AG10803 (cell line): ENCODE measurements around the gene DGKG.

Experiments
- DNase-seq: peaks from one replicate; pipeline ENCODE4 v3.0.0; 2010; ENCODE audit warnings: low read depth
- H3K4me3 ChIP-seq: 2 replicates; pipeline ENCODE4 v1.5.1; 2011; ENCODE audit warnings: mild to moderate bottlenecking, low read length, control low read depth
- TF ChIP-seq, protein P1 (sequence below): conservative IDR thresholded peaks from 2 replicates; pipeline ENCODE4 v1.5.1; 2011; ENCODE audit warnings: mild to moderate bottlenecking, low read length, control low read depth, inconsistent platforms

Gene DGKG

DNA sequence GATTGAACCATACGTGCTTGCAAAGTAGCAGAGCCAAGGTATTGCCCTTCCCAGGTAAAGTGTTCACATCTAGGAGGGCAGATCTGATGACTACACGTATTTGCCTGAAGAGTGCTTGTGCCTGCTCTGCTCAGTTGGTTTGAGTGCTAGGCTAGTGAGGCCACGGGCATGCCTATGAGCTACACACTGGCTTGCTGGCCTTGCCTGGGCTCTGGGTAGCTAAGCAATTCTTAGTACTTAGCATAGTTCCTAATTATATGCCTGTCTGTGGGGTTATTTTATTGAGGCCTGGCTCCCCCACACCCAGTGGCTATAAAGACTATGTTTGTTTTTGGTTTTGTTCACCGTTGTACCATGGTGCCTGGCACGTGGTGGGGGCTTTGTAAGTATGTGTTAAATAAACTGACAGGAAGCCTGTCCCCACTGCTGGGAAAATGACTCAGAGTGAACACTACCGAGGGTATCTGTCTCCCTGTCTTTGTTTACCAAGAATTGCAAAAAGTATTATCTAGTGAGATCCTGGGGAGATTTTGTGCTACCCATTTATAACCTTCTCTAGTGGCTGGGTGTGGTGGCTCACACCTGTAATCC is 181.0 kb downstream of the DGKG start:
- TF ChIP-seq, protein P1, sequence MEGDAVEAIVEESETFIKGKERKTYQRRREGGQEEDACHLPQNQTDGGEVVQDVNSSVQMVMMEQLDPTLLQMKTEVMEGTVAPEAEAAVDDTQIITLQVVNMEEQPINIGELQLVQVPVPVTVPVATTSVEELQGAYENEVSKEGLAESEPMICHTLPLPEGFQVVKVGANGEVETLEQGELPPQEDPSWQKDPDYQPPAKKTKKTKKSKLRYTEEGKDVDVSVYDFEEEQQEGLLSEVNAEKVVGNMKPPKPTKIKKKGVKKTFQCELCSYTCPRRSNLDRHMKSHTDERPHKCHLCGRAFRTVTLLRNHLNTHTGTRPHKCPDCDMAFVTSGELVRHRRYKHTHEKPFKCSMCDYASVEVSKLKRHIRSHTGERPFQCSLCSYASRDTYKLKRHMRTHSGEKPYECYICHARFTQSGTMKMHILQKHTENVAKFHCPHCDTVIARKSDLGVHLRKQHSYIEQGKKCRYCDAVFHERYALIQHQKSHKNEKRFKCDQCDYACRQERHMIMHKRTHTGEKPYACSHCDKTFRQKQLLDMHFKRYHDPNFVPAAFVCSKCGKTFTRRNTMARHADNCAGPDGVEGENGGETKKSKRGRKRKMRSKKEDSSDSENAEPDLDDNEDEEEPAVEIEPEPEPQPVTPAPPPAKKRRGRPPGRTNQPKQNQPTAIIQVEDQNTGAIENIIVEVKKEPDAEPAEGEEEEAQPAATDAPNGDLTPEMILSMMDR, result no peak
- no peak for DNase-seq
- H3K4me3 ChIP-seq, result no peak overlapping the region

DNA sequence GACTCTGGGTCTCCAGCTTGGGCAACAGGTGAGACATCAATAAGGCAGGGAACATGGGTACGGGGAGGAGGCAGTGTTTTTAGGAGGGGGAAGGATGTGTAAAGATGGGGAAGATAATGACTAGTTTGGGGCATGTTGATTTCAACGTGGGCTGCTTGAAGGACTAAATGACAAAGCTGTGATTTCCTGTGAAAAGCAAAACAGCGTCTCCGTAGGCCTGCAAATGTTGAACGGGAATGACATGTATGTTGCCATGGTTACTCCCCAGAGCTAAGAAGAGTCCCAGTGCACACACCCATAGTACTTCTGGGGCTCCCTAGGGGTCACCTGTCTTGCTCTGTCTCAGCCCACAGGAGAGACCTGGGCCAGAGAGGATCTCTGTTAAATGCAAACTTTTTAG is 181.9 kb downstream of the DGKG start:
- TF ChIP-seq, protein P1, result no peak
- no peak overlapping the region for H3K4me3 ChIP-seq
- DNase-seq, result no peak

DNA sequence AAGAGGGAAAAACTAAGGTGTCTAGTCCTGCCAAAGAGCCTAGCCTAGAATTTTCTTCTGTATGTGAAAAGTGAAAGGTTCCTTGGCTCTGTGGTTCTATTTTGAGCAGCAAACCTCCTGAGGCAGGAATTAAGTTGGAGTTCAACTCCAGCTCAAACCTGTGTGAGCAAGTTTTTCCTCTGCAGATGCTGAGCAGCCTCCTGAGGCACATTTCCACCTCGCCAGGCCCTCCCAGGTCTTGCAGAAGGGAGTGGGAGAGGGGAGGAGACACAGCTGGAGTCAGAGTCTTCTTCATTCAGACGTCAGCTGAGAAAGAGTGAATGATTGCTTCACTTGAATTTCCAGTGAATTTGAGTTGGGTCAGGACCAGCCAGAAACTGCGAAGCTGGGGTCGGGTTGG is 183.6 kb downstream of the DGKG start:
- H3K4me3 ChIP-seq, result no peak overlapping the region
- no peak for DNase-seq
- TF ChIP-seq, protein P1, result no peak

DNA sequence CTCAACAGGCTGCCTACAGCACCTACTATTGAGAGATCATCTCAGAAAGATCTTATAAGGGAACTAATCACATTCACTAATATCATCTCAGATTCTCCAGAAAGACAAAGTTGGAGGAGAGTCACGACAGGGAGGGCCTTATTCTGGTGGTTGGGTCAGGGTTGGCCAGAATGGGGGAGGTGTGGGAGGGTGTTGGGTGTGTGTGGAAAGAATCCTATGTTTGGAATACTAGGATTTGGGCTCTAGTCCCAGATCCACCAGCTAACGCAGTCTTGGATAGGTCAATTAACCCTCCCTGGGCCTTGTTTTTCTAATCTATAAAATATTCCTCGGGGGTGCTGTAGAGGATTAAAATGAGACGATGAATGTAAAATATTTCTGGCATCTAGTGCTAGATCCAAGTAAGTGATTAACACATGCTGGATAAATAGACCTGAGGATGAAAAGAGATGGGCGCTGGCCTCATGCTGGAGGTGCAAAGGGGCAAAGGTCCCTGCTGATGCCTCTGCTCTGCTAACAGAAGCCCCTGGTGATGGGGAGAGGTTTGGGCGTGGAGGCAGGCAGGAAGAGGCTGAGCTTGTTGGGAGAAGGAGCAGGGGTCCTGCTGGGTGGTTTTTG is 185.6 kb downstream of the DGKG start:
- no peak overlapping the region for H3K4me3 ChIP-seq
- no peak for DNase-seq
- TF ChIP-seq, protein P1, result no peak

DNA sequence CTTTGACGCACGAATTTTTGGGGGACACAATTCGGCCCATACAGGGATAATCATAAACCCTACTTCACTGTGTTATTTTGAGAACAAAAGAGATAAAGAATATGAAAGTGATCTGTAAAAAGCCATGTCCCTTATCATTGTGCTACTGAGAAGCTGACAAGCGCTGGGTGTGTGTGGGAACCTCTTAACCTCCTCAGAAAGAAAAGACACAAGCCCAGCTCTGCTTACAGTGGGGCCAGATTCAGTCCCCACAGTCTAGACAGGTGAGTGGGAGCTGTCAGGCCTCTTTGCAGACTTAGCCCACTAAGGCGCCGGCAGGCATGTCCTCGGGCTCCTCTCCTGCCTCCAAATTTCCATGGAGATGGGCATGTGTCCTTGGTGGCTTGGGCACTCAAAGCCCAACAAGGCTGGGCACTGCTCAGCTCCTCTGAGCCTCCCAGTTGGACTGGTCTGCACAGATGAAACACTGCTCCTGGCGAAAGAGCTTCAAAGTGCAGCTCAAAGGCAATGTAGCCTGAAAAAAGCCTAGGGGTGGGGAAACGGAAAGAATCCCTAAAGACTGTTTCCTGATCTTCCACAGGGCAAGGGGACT is 188.7 kb downstream of the DGKG start:
- TF ChIP-seq, protein P1, result no peak
- no peak overlapping the region for H3K4me3 ChIP-seq
- DNase-seq, result no peak

DNA sequence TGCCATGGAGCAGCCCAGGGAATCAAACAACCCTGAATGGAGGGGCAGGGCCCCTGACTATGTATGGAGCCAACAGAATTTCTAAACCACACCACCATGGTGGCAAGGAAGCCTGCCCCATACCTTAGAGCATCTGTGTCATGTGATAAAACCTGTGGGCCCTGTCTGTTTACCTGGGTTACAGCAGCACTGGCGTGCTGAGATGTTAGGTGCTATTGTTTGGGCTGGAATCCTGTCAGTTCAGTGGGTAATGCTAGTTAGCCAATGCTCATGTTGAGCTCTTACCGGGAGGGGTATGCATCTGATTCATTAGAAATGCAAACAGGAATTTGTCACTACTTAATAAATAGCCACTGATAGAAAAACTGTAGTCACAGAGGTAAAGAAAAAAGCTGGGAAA is 189.7 kb downstream of the DGKG start:
- no peak for DNase-seq
- TF ChIP-seq, protein P1, result no peak
- no peak overlapping the region for H3K4me3 ChIP-seq

DNA sequence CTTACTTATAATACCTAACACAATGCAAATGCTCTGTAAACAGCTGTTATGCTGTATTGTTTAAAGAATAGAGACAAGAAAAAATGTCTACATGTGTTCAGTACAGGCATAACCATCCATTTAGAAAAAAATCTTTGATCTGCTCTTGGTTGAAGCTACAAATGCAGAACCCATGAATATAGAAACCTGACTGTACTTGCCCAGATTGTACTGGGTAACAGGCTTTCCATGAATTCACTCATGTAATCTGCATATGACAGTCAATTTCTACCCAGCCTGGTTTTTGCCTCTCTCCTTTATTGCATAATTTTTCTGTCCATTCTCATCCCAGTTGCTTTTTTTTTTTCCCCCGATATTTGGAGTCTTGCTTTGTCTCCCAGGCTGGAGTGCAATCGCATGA is 190.5 kb downstream of the DGKG start:
- no peak overlapping the region for H3K4me3 ChIP-seq
- TF ChIP-seq, protein P1, result no peak
- no peak for DNase-seq
